AG20443 (cell line): ENCODE measurements around the gene ANKFY1.

Source experiments
- DNase-seq: peaks from one replicate; pipeline ENCODE4 v3.0.0; 2012; ENCODE audit warnings: low spot score, mixed read lengths

Gene ANKFY1

GRCh38 chr17:4119299-4119698 is 144.5 kb downstream of the ANKFY1 start:
- no peak for DNase-seq

- no peak for DNase-seq
Observed at GRCh38 chr17:4118015-4118743, 145.6 kb downstream of the ANKFY1 start.

GRCh38 chr17:4116516-4116915 is 147.3 kb downstream of the ANKFY1 start:
- no peak for DNase-seq
